GM10847 (cell line): ENCODE measurements around the gene ATG7.

Experiments
- POLR2A ChIP-seq: IDR thresholded peaks from 2 replicates; pipeline ENCODE4 v1.6.1; 2011; ENCODE audit not compliant: insufficient read length; ENCODE audit errors: extremely low read depth

ATG7 gene

GRCh38 chr3:11559816-11560633 lies 287.8 kb downstream of the ATG7 start:
- no peak for TF ChIP-seq POLR2A

DNA sequence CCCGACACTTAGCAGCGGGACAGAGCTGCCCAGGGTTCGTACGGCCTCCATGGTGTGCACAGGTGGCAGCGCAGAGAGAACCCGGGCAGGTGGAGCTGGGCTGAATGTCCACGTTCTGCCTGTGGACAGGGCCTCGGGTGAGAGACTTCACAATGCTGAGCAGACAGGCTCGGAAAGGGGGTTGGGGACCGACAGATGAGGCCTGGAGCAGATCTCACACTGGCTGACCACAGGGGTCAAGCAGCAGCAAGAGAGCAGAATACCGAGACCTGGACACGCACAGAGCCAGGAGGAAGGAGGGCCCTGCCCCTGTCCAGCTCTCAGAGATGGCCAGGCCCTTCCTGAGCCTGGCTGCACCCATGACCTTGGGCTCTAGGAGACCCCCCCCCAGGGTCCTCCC lies 288.5 kb downstream of the ATG7 start:
- TF ChIP-seq POLR2A, result no peak

- TF ChIP-seq POLR2A, result no peak
Measured at GRCh38 chr3:11562277-11562881, 290.2 kb downstream of the ATG7 start.

GRCh38 chr3:11563159-11563864 lies 291.1 kb downstream of the ATG7 start:
- TF ChIP-seq POLR2A, result no peak

- no peak for TF ChIP-seq POLR2A
Measured at GRCh38 chr3:11563865-11564185, 291.6 kb downstream of the ATG7 start.

DNA sequence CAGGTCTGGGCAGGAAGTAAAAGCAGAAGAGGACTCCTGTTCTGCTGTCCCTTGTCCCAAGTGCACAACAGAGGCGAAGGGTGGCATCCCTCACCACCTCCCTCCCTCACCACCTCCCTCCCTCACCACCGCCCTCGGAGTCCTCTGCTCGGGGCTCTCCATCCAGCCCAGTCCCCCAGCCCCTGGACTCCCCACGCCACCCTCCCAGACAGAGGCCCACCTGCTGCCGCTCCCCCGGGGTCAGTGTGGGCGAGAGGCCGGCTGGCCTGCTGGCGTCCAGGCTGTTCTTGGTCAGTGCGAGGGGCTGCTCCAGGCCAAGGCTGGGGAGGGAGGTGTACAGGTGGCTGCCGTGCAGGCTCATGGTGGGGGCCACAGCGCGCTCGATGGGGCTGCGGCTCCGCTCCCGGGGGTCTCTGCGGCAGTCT lies 292.4 kb downstream of the ATG7 start:
- no peak for TF ChIP-seq POLR2A

DNA sequence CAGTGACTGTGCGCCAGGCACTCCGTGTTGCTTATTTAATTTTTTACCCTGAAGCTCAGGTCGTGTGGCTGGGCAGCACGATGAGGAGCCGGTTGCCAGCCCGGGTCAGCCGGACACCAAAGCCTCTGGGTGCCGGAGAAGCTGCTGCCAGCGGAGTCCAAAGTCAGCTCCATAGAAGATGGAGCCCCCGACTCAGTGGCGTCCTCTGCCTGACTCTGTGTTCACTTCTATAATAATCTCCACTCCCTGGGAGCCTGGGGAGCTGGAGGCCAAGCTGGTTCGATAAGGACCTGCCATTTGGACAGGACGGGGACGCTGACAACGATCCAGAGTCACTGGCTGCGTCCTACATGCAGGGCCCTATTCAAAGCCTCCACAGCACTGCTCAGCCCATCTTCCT lies 292.9 kb downstream of the ATG7 start:
- no peak for TF ChIP-seq POLR2A

- no peak for TF ChIP-seq POLR2A
Measured at GRCh38 chr3:11565492-11565891, 293.3 kb downstream of the ATG7 start.

GRCh38 chr3:11565932-11566331 lies 293.7 kb downstream of the ATG7 start:
- no peak for TF ChIP-seq POLR2A

DNA sequence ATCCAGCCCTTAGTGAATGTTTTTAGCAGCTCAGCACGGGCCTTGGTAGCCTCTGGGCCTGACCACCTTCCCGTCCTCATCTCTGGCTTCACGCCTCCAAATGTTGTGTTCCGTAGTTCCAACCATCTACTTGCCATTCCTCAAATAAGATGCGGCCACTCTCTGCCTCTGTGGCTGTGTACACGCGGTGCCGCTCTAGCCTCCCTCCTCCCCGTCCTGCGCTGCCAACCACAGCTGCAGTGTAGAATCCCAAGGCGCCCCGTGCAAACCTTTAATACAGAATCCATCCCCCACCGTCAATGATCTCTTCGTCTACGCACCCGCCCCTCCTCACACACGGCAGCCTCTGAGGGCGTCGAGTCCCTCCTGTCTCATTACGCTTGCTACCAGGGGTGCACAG lies 294.3 kb downstream of the ATG7 start:
- no peak for TF ChIP-seq POLR2A

GRCh38 chr3:11566916-11567315 lies 294.7 kb downstream of the ATG7 start:
- TF ChIP-seq POLR2A, result no peak

DNA sequence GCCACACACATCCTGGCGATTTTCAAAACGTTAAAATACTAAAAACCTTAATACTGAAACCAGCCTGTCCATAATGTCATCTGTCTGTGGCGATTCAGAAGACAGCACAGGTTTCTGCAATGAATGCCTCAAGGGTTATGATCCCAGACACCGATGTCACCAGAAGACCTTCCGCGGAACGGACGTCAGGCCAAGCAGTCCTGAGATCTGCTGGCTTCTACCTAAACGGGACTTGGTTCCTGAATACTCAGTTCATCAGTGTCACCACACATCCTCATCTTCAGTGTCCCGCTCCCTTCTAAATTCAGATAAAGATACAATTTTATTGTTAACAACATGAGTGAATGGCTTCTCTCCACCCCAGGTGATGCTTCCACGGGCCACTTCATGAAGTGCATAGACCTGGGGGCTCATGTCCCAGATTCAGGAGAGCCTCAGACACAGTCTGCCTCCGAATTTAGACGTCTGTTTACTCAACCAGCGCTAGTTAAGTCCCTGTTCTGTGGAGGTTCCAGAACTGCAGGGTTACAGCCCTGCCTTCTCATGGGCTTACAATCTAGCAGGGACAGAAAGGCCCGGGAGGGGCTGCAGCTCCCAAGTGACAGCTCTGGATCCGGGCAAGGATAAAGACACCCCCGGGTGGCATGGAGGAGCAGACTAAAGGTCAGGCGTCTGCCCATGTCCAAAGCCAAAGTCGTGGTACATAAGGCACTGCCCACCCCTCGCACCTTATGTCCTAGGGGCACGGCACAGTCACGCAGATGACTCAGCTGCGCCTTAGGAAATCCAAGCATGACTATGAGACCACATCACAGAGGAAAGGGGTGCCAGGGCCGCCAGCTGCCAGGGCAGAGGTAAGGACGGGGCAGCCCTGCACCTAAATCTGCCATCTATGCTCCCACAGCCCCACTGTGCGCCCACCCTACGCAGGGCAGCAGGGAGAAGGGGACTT lies 295.6 kb downstream of the ATG7 start:
- no peak for TF ChIP-seq POLR2A

- no peak for TF ChIP-seq POLR2A
Measured at GRCh38 chr3:11568503-11569155, 296.4 kb downstream of the ATG7 start.

DNA sequence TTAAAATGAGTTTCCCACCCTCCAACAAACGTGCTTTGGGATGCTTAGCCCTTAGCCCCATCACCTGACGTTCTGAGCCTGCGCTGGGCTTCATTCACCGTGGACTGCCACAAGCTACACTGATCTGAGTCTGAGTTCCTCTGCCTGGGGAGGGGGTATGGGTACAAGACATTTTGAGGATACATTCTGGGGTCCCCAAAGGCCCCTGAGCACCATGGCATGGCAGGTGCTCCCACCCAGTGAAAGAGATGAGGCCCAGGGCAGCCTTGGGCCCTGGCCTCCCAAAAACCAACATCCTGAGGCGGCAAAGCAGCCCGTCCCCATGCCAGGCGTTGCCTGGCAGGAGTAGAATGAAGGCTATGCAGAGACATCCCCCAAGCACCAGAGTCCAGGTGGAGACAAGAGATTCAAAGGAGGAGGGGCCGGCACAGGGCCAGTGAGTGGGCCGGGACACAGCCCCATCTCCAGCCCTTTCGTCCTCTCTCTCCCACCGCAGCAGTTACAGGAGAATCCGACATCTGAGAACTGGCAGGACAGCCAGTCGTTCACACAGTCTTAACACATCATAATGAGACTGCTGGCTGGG lies 297.1 kb downstream of the ATG7 start:
- TF ChIP-seq POLR2A, result no peak
